MV-4-11 (cell line): ENCODE results near the gene PLEKHJ1.
"Not testable (repeated sequence)": the region's sequence is repeated elsewhere in the genome, so short reads cannot be mapped to it uniquely, and the experiment has no call there.

ENCODE experiments used
- DNase-seq: peaks from one replicate; lab custom pipeline; 2025; lab: John Stamatoyannopoulos, UW

The PLEKHJ1 gene

GRCh38 chr19:2236314-2237050 is at the start of gene PLEKHJ1, which contains the start of gene SF3A2:
PLEKHJ1 (minus strand) TSS chr19:2236329; CDS start chr19:2236248, 81 bp downstream.
SF3A2 (plus strand) TSS chr19:2236824; CDS start chr19:2243419, 6,595 bp downstream.
- peak; percentile 98 for DNase-seq

DNA sequence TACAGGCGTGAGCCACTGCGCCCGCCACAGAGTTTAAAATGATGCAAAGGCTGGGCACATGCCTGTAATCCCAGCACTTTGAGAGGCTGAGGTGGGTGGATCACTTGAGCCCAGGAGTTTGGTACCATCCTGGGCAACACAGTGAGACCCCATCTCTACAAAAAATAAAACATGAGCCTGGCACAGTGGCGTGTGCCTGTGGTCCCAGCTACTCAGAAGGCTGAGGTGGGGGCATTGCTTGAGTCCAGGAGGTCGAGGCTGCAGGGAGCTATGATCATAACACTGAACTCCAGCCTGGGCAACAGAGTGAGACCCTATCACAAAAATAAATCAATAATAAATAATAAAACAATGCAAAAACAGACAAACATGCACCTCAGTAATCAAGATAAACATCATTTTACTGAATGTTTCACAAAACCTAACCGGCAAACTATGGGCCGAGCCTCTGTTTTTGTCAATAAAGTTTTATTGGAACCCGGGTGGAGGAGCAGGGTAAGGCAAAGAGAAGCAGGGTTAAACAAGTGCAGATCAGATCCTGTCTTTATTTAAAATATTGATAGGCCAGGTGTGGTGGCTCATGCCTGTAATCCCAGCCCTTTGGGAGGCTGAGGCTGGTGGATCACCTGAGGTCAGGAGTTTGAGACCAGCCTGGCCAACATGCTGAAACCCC is 47.8 kb upstream of the PLEKHJ1 start:
- DNase-seq = no peak

GRCh38 chr19:2282862-2283237 is 46.7 kb upstream of the PLEKHJ1 start:
- no peak for DNase-seq

DNA sequence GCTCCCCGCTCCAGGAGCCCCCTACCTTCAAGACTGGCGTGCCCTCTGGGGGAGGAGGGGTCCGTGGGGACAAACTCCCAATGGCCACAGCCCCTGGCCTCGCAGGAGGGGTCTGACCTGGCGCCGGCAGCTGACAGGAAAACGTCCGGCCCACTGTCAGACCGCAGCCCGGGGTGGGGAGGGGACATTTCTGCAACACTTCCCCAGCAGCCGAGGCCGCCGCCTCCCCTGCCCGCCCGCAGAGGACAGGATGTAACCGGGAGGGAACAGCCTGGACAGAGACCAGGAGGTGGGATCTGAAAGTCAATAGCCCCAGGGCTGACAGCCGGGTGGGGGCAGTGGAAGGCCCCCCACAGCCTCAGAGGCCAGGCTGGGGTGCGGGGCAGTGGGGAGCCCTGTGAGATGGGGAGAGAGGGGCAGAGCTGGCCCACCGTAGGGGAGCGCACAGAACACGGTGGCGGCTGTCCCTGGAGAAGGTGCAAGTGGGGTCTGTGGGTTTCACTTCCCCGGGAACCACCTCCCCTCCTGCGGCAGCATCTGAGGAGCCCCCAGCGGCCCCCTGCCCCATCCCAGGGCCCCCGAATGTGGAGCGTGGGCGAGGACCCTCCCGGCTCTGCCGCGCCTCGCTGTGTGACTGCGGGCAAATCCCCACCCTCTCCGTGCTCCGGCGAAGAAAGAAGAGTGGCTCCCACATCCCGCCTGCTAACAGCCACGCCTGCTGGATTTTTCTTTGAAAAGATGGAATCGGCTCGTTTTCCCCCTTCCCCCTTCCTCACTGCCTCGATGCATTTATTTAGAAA is 46.1 kb upstream of the PLEKHJ1 start, which contains the start of gene PEAK3:
Gene PEAK3, minus strand, starts transcription at position 114 of the 800 bp plus-strand sequence. CDS start 1,244 bp downstream, outside the sequence.
- peak; percentile 81 for DNase-seq

DNA sequence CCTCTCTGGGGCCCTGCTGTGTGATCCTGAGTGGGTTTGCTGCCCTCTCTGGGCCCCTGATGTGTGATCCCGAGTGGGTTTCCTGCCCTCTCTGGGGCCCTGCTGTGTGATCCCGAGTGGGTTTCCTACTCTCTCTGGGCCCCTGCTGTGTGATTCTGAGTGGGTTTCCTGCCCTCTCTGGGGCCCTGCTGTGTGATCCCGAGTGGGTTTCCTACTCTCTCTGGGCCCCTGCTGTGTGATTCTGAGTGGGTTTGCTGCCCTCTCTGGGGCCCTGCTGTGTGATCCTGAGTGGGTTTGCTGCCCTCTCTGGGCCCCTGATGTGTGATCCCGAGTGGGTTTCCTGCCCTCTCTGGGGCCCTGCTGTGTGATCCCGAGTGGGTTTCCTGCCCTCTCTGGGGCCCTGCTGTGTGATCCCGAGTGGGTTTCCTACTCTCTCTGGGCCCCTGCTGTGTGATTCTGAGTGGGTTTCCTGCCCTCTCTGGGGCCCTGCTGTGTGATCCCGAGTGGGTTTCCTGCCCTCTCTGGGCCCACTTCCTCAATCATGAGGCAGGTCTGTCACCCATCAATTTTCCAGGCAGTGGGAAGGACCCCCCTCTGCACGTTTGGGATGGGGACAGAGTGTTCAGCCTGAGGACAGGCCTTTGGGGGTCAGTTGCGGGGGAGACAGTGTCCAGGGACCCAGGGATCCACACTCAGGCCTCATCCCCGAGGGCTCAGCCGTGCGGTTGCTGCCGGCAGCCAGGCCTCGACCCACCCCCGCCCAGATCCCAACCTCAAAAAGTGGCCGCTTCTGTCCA is 45.3 kb upstream of the PLEKHJ1 start:
- not testable (repeated sequence) for DNase-seq

DNA sequence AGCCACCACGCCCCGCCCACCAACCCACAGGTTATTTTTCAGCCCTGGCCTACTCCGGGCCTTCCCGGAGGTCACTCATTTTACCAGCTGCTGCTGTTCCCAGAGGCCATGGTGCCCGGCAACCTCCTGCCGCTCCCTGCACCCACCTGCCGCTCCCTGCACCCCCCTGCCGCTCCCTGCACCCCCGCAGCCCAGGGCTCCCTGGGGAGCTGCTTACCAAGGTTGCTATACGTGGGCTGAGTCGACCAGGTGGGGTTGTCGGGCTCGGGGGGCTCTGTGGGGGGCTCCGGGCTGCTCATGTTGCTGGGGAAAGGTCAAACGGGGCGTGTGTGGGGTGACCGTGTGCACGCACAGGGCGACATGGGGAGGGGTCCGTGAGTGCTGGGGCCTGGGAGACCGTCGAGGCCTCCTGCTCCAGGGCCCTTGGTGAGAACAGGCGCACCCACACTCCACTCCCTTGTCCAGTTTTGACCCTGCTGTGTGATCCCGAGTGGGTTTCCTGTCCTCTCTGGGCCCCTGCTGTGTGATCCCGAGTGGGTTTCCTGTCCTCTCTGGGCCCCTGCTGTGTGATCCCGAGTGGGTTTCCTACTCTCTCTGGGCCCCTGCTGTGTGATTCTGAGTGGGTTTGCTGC is 44.6 kb upstream of the PLEKHJ1 start:
- DNase-seq = no peak

- no peak for DNase-seq
Measured at GRCh38 chr19:2278459-2279158, 42.5 kb upstream of the PLEKHJ1 start.

DNA sequence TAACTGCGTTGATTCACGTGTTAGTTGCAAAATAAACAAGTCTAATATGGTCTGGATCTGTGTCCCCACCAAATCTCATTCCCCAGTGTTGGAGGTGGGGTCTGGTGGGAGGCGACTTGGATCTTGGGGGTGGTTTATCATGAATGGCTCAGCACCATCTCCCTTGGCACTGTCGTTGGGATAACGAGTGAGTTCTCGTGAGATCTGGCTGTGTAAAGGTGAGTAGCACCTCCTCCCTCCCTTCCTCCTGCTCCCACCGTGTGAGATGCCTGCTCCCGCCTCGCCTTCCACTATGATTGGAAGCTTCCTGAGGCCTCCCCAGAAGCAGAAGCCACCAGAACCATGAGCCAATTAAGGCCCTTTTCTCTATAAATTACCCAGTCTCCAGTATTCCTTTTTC is 41.0 kb upstream of the PLEKHJ1 start:
- no peak for DNase-seq

DNA sequence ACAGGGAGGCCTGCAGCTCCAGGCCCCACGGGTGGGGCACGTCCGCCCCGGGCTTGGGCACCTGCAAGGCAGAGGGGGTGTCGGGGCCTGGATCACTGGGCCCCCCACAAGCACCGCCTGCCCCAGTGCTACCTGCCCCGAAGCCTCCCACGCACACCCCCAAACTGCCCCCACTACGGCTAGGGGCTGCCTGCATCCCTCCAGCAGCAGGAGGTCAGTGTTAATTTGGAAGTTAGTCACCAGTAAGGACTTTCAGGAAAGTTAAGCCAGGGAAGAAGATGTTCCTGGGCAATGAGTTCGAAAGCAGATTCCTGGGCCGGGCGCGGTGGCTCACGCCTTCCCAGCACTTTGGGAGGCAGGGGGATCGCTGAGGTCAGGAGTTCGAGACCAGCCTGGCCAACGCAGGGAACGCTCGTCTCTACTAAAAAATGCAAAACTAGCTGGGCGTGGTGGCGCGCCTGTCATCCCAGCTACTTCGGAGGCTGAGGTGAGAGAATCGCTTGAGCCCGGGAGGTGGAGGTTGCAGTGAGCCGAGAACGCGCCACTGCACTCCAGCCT is 40.4 kb upstream of the PLEKHJ1 start:
- DNase-seq = no peak

DNA sequence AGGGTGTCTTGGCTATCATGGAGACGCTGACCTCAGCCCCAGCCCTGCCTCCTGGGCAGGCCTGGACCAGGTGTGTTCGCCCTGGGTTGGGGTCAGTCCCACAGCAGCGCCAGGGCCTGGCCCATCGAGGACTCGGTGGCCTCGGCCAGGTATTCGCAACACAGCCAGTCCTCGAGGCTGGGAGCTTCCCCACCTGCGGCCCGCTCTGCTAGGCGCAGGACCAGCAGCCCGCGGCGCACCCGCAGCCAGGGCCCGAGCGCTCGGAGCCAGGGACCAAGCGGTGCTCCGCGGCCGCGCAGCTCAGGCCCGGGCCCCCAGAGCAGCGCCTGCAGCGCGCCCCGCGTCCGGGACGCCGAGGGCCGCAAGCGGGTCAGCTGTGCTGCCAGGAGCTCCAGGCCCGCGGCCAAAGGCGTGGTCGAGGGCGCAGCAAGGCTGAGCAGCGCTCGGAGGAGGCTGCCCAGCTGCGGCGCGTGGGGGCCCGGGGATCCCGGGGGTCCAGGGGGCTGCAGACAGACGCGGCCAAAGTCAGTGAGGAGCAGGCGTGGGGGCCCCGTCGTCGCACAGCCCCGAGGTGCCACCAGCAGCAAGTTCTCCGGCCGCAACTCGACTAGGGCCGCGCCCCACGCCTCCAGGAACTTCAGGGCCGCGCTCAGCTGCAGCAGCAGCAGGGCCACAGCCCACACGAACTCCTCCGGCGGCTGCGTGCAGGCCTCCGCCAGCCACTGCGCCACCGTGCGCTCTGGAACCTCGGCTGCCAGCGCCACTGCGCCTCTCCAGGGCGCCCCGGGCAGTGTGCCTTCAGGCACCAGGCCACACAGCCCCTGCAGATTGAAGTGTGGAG is 39.7 kb upstream of the PLEKHJ1 start:
- DNase-seq = no peak

- DNase-seq = peak; percentile 73
Measured at GRCh38 chr19:2274931-2275535, 38.9 kb upstream of the PLEKHJ1 start.

DNA sequence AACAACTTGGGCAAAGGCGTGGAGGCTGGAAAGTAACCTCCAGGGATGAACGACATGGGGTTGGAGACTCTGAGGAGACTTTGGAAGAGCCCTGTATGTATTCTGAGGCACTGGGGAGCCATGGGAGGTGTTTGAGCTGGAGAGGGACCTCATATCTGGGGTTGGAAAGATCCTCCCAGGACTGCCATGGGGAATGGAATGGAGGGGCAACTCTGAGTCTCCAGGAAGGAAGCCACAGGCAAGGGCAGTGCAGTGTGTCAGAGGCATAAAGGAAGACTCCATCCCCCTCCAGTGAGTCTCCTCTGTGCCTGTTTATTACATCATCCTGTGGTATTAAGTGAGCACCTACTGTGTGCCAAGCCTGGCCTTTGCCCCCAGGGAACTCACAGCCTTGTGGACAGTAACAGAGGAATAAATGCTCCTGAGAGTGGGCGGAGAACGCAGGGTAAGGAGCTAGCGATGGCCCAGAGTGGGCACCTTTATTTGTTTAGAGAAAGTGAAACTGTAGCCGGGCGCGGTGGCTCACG is 38.1 kb upstream of the PLEKHJ1 start:
- no peak for DNase-seq

DNA sequence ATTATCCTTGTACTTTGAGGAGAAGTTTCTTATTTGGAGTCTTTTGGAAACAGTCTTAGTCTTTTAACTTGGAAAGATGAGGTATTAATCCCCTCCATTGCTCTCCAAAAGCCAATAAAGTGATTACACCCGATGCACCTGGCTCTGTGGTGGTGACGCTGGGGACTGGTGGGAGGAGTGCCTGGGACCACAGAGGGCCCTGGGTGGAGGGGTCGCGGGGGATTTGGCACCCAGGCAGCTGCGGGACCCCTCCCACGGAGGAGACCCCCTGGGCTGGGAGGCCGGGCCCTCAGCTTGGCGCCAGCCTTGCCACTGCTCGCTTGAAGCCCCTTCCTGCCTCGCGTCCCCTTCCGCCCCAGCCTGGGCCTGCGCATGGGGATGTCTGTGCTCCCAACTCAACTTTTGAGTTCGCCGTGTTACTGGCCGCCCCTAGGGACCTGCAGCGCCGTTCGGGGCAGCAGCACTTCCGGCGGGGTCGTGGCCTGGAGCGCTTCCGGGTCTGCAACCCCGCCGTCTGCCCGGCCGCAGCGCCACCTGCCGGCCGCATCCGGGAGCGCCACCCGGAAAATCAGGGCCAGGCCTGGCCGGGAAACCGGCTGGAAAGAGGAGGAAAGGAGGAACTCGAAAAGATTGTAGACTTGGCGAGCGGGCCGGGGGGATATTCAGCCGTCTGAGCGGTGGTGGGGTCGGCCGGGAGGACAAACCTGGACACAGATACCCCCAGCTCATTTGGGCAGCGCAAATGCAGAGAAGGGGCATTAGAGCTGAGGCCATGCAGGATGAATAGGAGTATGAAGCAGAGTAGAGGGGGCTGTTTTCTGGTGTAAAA is 37.4 kb upstream of the PLEKHJ1 start:
- DNase-seq = peak; percentile 88

DNA sequence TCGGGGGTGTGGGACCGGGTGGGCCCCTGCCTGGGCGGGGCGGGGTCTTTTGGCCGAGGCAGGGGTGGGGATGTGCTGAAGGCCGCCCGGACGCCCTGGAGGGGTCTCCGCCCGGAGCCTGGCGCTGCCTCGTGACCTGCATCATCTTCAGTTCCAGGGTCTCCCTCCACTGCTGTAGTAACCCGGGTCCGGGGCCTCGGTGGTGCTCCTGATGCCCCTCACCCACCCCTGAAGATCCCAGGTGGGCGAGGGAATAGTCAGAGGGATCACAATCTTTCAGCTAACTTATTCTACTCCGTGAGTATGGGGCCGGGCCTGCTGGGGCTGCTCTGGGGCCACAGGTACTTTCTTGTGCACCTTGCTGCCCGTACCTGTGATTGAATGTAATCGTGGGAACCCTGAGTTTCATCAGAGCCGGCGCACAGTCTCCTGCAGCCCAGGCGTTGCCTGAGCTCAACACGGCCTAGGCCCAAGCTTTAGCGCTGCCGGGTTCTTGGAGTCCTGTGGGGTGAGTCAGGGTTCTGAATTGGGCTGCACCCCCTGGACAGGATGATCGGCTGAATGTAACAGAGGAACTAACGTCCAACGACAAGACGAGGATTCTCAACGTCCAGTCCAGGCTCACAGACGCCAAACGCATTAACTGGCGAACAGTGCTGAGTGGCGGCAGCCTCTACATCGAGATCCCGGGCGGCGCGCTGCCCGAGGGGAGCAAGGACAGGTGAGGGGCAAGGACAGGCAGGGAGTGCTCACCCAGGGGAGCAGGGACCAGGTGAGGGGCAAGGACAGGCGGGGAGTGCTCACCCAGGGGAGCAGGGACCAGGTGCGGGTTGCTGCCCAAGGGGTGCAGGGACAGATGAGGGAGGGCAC is 35.3 kb upstream of the PLEKHJ1 start:
- DNase-seq = peak; percentile 47

GRCh38 chr19:2270423-2271233 is 34.5 kb upstream of the PLEKHJ1 start:
- peak; percentile 97 for DNase-seq

DNA sequence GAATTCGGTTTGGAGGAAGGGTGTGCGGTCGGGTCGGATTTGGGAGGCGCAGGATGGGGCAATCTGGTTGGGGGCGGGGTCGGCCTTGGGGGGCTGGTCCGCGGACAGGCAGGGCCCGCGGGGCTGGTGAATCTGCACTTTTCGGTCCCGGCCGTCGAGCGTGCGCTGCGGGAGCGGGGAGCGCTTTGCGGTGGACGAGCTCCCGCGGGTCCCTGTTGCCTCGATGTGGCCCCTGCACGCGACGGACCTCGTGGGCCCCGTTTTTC is 34.0 kb upstream of the PLEKHJ1 start:
- DNase-seq = no peak
